Stimulated activated CD8-positive, alpha-beta memory T cell treated with anti-CD3 and anti-CD28 coated beads, Interleukin-2, amount 100 ng/mL, for 1 hour (primary cell): Measurements from ENCODE around the gene OCLN.
"Not testable (repeated sequence)": the region's sequence is repeated elsewhere in the genome, so short reads cannot be mapped to it uniquely, and the experiment has no call there.

Source experiments
- DNase-seq, 2 donors: peaks; one replicate each; pipeline ENCODE4 v3.0.0-alpha.2; 2020; ENCODE audit warnings: low read depth in 2 of 2

Gene OCLN

GRCh38 chr5:69492391-69492922, at the start of gene OCLN:
OCLN (plus strand) TSS chr5:69492790; CDS start chr5:69504245, 11,455 bp downstream.
- DNase-seq = no peak

- DNase-seq = no peak
Observed at GRCh38 chr5:69444127-69444754, 48.3 kb upstream of the OCLN start.

- DNase-seq = no peak
Observed at GRCh38 chr5:69449511-69449910, 43.1 kb upstream of the OCLN start.

- no peak for DNase-seq
Observed at GRCh38 chr5:69450116-69450515, 42.5 kb upstream of the OCLN start.

- DNase-seq = not testable (repeated sequence)
Observed at GRCh38 chr5:69450527-69450926, 42.1 kb upstream of the OCLN start.

GRCh38 chr5:69451941-69452647, 40.5 kb upstream of the OCLN start:
- DNase-seq = no peak

GRCh38 chr5:69453487-69453886, 39.1 kb upstream of the OCLN start:
- DNase-seq = not testable (repeated sequence)

GRCh38 chr5:69454460-69455249, 37.9 kb upstream of the OCLN start:
- no peak for DNase-seq

- DNase-seq = not testable (repeated sequence)
Observed at GRCh38 chr5:69455428-69455988, 37.1 kb upstream of the OCLN start.

GRCh38 chr5:69462170-69462569, 30.4 kb upstream of the OCLN start:
- DNase-seq = no peak

- not testable (repeated sequence) for DNase-seq
Observed at GRCh38 chr5:69466375-69466774, 26.2 kb upstream of the OCLN start.

GRCh38 chr5:69467442-69468225, 25.0 kb upstream of the OCLN start:
- DNase-seq = no peak

- no peak for DNase-seq
Observed at GRCh38 chr5:69468631-69469030, 24.0 kb upstream of the OCLN start.

GRCh38 chr5:69471516-69471915, 21.1 kb upstream of the OCLN start:
- not testable (repeated sequence) for DNase-seq

GRCh38 chr5:69472535-69473143, 20.0 kb upstream of the OCLN start:
- not testable (repeated sequence) for DNase-seq

- DNase-seq = no peak
Observed at GRCh38 chr5:69477170-69477569, 15.4 kb upstream of the OCLN start.

- DNase-seq = not testable (repeated sequence)
Observed at GRCh38 chr5:69478296-69478695, 14.3 kb upstream of the OCLN start.

GRCh38 chr5:69484891-69485290, 7.7 kb upstream of the OCLN start:
- DNase-seq = no peak

- DNase-seq = no peak
Observed at GRCh38 chr5:69485471-69485870, 7.1 kb upstream of the OCLN start.

- no peak for DNase-seq
Observed at GRCh38 chr5:69489246-69489645, 3.3 kb upstream of the OCLN start.

- no peak for DNase-seq
Observed at GRCh38 chr5:69491027-69491426, 1.6 kb upstream of the OCLN start.
